CD4-positive, alpha-beta T cell treated with Interferon gamma for 1 hour (primary cell): ENCODE results near the gene RADIL.

Source experiments
- DNase-seq: peaks from one replicate; pipeline ENCODE4 v3.0.0-alpha.2; 2020

The RADIL gene

DNA sequence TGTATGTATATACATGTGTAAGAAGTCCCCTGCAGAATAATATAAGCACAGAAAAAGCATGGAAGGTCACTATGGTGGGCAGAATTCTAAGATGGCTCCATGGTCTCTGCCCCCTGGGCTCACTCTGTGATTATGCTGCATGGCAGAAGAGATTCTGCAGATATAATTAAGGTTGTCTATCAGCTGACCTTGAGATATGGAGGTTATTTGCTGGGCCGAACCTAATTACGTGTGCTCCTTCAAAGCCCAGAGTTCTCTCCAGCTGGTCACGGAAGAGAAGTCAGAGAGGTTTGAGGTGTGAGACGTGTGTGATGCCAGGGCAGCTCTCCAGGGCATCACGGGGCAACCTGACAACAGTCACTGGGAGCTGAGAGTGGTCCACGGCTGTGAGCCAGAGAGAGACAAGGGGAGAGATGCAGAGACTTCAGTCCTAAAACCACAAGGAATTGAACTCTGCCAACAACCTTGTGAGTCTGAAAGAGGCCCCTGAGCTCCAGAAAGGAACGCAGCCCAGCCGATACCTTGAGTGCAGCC, 33.2 kb downstream of the RADIL start:
- DNase-seq: no peak

- DNase-seq: no peak
Observed at GRCh38 chr7:4849390-4849789, 34.1 kb downstream of the RADIL start.

DNA sequence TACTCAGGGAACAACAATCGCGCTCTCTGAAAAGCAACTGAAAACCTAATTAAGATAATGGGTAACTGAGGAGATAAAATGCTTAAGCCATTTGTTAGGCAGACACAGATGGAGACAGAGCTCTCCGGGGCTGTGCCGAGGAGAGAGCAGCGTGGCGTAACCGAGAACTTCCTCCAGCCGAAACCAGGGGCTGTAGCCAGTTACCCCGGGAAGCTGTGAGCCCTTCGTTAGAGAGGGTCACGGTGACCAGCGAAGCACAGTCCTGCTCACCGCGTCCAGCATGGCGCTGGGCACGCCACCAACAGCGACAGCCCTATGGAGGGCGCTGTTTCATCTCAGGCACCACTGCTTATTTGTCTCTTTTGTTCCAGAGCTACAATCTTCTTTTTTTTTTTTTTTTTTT, 37.8 kb downstream of the RADIL start:
- no peak for DNase-seq

- no peak for DNase-seq
Observed at GRCh38 chr7:4842319-4843064, 41.0 kb downstream of the RADIL start.

GRCh38 chr7:4841836-4842235, 41.7 kb downstream of the RADIL start:
- no peak for DNase-seq

DNA sequence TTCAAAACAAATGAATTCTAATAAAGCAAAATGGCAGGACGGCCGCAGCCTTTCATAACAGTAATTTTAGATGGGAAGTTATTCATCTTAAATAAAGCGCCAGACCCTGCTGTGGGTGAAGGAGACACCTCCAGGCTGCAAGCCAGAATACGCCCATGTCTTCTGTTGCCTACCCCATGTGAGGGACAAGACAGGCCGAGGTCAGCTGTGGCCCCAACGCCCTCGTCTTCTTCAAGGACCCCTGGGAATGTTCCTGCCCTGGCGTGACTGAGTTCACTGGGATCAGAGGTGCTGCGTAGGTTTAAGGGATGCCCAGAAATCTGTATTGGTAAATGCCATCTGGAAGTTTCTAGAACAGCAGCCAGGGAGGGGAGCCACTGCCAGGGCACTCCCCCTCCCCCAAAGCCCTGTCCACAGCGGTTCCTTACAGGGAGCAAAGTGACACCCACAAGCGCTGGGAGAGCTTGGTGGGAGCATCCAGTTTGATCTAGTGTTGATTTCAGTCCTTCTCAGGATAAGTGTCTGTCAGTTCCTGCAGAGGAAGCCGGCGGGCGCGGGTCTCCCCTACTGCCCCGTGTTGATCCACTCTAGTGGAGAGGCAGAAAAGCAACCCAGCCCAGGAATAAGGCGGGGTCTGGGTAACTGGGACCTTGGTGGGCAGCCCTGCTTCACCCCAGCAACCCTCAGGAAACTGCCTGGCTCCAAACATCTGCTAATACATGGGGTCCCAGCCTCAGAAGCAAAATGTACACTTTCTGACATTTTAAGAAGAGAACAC, 42.3 kb downstream of the RADIL start:
- no peak for DNase-seq

GRCh38 chr7:4840079-4840501, 43.4 kb downstream of the RADIL start:
- DNase-seq: no peak

- DNase-seq: no peak
Observed at GRCh38 chr7:4838626-4839334, 44.7 kb downstream of the RADIL start.

DNA sequence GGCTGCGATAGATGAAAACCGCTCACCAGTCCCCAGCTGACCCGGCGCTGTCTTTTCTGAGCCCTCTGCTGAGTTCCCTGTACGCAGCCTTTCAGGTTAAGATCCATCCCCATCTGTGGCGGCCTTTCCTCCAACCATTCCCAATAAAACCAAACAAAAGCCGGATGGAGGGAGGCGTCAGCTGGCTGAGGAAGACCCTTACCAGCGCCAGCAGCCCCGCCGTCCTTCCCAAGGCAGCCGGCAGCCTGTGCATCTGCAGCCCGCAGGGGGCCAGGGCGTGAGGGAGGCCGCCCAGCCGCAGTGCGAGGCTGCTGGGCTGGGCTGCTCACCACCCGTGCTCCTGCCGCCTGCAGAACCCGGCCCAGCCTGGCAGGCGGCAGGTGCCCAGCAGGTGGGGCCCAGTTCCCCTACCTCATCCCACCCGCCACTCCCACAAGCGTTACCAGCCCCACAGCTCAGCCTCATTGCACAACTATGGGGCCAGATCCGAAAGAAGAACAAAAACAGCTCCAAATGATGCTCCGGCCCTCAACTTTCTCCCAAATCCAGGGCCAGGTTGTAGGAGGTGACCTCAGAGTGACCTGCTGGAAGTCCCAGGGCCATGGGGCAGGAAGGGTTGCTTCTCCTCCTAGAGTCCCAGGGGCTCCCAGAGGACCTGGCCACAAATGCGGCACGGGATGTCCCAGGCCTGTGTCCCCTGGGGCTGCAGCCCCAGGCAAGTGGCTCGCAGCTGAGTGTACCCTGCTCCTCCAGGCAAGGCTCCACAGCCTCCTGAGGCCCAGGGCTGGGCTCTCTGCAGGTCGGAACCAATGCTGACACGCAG, 45.5 kb downstream of the RADIL start:
- no peak for DNase-seq

DNA sequence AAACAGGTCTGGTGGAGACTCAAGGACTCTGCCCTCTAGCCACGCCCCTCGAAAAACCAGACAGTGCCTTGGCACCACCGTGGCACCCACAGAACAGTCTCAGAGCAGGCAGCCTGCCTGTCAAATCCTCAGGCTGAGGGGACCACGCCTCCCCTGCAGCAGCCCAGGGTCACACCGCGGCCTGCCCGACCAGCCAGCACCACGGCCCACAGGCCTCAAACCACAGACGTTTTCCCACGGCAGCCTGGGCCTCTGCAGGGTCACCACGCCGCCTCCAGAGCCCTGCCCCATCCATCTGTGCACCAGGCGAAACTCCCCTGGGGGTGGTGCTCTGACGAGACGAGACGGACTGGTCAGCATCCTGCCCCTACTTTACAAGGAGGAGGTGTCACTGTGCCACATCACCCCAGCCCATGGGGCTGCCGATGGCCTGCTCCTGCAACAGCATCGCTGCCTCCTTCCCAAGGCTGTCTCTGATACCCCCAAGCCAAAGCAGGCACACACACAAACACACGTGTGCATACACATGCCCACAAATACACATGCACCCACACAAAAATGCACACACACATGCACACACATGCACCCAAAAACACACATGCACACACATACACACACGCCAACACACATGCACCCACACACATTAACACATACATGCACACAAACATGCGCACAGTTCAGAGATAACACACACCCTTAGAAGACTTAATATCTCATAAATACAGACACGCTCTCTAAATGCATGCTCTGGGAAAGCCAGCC, 46.3 kb downstream of the RADIL start:
- DNase-seq: no peak

- DNase-seq: no peak
Observed at GRCh38 chr7:4836206-4836661, 47.3 kb downstream of the RADIL start.

DNA sequence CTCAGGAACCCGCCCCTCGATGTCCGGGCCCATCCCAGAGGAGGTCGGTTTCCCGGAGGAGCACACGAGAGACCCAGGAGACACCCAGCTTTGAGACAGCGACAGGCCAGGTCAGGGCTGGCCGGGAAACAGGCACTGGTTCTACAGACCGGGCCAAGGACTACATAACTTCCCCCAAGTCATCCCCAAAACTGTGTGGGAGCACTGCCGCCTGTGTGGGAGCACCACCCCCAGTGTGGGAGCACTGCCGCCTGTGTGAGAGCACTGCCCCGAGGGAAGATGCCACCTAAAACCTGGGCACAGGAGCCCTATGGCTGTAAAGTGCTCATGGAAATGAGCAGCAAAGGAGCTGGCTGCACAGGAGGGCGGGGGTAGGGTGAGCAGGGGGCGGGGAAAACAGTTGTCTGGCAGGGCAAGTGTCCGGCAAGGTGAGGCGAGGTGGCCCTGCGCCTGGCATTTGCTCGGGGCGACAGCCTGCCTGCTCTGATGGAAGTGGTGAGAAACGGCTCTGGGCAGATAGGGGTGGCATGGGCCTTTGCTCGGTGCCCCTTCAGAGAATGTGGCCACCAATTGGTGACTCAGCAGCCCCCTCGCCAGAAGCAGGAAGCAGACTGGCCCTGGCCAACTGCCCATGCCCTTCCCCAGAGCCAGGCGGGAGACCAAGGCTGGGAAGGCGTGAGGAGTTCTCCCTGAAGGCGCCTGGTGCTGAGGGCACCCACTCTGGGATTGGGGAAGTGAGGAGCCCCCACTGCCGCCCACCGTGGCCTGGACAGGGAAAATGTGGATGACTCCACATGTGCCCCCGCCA, 47.9 kb downstream of the RADIL start:
- no peak for DNase-seq

- DNase-seq: no peak
Observed at GRCh38 chr7:4834601-4835397, 48.7 kb downstream of the RADIL start.

DNA sequence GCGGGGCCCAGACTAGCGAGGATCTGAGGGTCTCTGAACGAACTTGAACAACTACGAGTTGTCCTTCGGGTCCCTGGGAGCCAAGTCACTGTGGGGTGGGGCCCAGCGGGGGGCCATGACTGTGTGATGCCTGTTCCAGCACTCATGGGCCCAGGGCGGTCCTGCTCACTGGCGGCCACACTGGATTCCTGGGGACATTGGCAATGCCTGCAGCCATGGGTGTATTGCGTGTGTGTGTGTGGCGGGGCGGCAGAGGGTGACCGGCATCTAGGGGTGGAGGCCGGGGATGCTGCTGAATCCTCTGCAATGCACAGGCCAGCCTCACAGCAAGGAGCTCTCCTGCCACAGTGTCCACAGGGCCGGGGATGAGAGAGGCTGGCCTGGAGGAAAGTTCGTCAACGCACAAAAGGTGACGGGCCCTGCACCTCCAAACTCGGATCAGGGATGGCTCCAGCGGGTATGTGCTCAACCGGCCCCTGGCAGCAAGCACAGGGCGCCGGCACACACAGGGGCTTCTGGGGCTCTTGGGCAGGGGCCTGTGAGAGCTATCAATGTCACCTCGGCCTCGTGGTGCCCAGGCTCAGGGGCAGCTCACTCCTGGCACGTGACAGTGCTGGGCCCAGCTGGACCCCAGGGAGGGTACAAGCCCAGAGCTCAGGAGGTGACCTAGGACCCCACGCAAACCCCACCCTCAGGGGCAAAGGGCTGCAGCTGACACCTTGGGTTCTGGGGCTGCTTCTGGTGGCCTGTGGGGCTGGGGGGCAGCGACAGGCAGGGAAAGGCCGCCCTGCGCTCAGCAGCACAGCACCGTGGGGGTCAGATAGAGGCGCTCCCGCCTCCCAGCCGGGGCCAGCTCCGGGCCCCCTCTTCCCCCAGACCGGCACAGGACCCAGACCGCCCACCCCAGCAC, 49.6 kb downstream of the RADIL start:
- DNase-seq: no peak

GRCh38 chr7:4833176-4833575, 50.3 kb downstream of the RADIL start:
- DNase-seq: no peak

DNA sequence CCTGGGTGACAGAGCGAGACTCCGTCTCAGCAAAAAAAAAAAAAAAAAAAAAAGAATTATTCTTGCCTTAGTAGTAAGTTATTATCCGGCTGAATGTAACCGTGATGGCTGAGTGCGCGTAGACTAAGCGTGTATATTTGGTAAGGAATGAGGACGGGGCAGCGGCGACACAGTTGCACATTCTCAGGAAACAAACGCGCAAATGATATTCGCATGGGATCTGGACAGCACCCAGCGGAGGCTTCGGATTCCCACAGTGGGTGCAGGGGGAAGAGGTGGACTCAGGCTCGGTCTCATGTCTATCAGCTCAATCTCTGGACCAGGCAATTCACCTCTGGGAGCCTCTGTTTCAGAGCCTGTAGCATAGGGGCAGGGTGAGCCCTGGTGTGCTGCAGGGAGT, 50.8 kb downstream of the RADIL start:
- no peak for DNase-seq

GRCh38 chr7:4831723-4832495, 51.6 kb downstream of the RADIL start:
- DNase-seq: no peak

DNA sequence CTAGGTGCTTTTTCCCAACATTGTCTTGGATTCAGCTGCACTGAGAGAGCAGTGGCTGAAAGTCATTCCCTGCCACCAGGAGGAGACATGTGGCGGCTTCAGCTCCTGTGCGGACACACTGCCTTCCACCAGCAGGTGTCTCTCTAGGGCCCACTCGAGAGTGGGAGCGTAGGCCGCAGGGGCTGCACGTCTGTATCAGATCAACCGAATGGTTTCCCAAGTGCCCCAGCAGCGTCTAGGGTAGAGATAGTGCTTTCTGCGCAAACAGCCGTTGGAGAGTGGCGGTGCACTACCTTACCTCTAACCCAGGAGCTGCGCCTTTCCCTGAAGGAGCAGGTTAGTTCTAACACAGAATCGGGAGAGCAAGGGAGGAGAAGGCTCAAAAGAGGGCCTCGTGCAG, 53.3 kb downstream of the RADIL start:
- DNase-seq: peak; percentile 53
